T47D (cell line): ENCODE measurements around the gene HMGN2.
"Not testable (repeated sequence)": the region's sequence is repeated elsewhere in the genome, so short reads cannot be mapped to it uniquely, and the experiment has no call there.

Experiments
- DNase-seq, 2 experiments: peaks; one replicate each; pipeline versions ENCODE4 v3.0.0 to v3.0.0-alpha.2; 2011 to 2012; ENCODE audit warnings: low read depth in 1 of 2, low spot score in 1 of 2
- JUND ChIP-seq: IDR thresholded peaks from 2 replicates; pipeline ENCODE4 v1.6.1; 2012; ENCODE audit warnings: low read depth
- in situ Hi-C: cut with HindIII; loops from 2 replicates; pipeline ENCODE4 v1.10.0; 2016; ENCODE audit warnings: low sequenced_read_pairs, low pct_unique_long_range_greater_than_20kb

The HMGN2 gene

GRCh38 chr1:26490155-26490554 lies 17.9 kb downstream of the HMGN2 start:
- DNase-seq: no peak
- no peak for TF ChIP-seq JUND
- in situ Hi-C loops: no loop called here

- in situ Hi-C loops: no loop called here
- no peak for DNase-seq
- TF ChIP-seq JUND: no peak
These were observed 21.0 kb downstream of the HMGN2 start for GRCh38 chr1:26493267-26493666.

GRCh38 chr1:26493938-26494337 lies 21.7 kb downstream of the HMGN2 start:
- in situ Hi-C loops: no loop called here

GRCh38 chr1:26496861-26497260 lies 24.6 kb downstream of the HMGN2 start:
- TF ChIP-seq JUND: no peak
- in situ Hi-C loops: no loop called here
- no peak for DNase-seq

More at GRCh38 chr1:26493938-26494337, 21.7 kb downstream of the HMGN2 start:
- TF ChIP-seq JUND: no peak
- DNase-seq: no peak

- in situ Hi-C loops: no loop called here
- no peak for TF ChIP-seq JUND
These were observed 26.7 kb downstream of the HMGN2 start for GRCh38 chr1:26498894-26499293.

GRCh38 chr1:26500488-26501175 lies 28.4 kb downstream of the HMGN2 start:
- TF ChIP-seq JUND: no peak
- peak in 1 of 2 experiments; percentile 89 for DNase-seq
- in situ Hi-C loops: no loop called here

More at GRCh38 chr1:26498894-26499293, 26.7 kb downstream of the HMGN2 start:
- DNase-seq: no peak

- DNase-seq, in situ Hi-C loops: not testable (repeated sequence)
These were observed 38.5 kb downstream of the HMGN2 start for GRCh38 chr1:26510711-26511110.

- not testable (repeated sequence) for DNase-seq
These were observed 43.6 kb downstream of the HMGN2 start for GRCh38 chr1:26515836-26516235.

GRCh38 chr1:26516987-26517765 lies 44.9 kb downstream of the HMGN2 start:
- in situ Hi-C loops: no loop called here
- TF ChIP-seq JUND: no peak
- no peak for DNase-seq

More at GRCh38 chr1:26515836-26516235, 43.6 kb downstream of the HMGN2 start:
- in situ Hi-C loops: not testable (repeated sequence)

- TF ChIP-seq JUND: no peak
- in situ Hi-C loops: no loop called here
- no peak for DNase-seq
These were observed 45.5 kb downstream of the HMGN2 start for GRCh38 chr1:26517766-26518049.

- in situ Hi-C loops: no loop called here
- TF ChIP-seq JUND: no peak
- DNase-seq: no peak
These were observed 46.1 kb downstream of the HMGN2 start for GRCh38 chr1:26518355-26518754.

GRCh38 chr1:26520339-26520738 lies 48.1 kb downstream of the HMGN2 start:
- no peak for DNase-seq
- in situ Hi-C loops: no loop called here
- TF ChIP-seq JUND: no peak

- DNase-seq: no peak
- in situ Hi-C loops: no loop called here
- no peak for TF ChIP-seq JUND
These were observed 49.4 kb downstream of the HMGN2 start for GRCh38 chr1:26521669-26522030.
